K562 (cell line): ENCODE measurements around the gene UQCR11. TPM values are rescaled to one million over a fixed set of nuclear protein-coding genes. Genes with fewer than 3 reads are reported as not detected.

Experiments used
- ATAC-seq: fragments of 200-7000 bp; cut with Tn5 transposase; 3 replicates; pipeline ENCODE4 v1.9.1; 2020; ENCODE audit warnings: moderate library complexity
- BruUV-seq: library from RNA; stranded (reverse); fragments of 400-500 nt; replicated peaks from 2 replicates; lab custom pipeline; 2021; lab: Mats Ljungman, UMichigan
- CTCF ChIA-PET: fragments of 300-600 bp; formaldehyde crosslinking; extraction: SDS; loops from one replicate; lab custom pipeline; 2021; ENCODE audit warnings: low intra/inter-chr PET ratio; lab: Yijun Ruan, JAX
- POLR2A ChIA-PET: fragments of 300-600, 350-650 bp; sonication (Branson Sonifier 250); formaldehyde crosslinking; extraction: SDS; loops from one replicate; lab custom pipeline; 2021; ENCODE audit warnings: antibody characterized with exemption, inconsistent platforms; lab: Yijun Ruan, JAX
- DNase-seq, 4 experiments: peaks; one replicate each; pipeline versions ENCODE4 v3.0.0 to v3.0.0-alpha.2; 2011 to 2018; ENCODE audit warnings: low spot score in 3 of 4, mixed read lengths in 3 of 4; ENCODE audit errors: extremely low read depth in 1 of 4
- FAIRE-seq: peaks from 2 replicates; lab custom pipeline; 2011; peaks lifted over from hg19 to GRCh38; lab: Jason Lieb, UNC
- H2AFZ ChIP-seq: 2 replicates; pipeline ENCODE4 v1.6.0; 2011; ENCODE audit warnings: low read depth, low read length, control low read depth, inconsistent platforms
- H3K27ac ChIP-seq: fragments of 200-600 bp; 3 replicates; pipeline ENCODE4 v1.8.0; 2011; ENCODE audit warnings: low read depth, mild to moderate bottlenecking, control low read depth, inconsistent platforms, low read length, moderate library complexity, mixed read lengths; ENCODE audit errors: extremely low read depth
- H3K27me3 ChIP-seq, 2 experiments: fragments of 300-600 bp in 1 of 2; 2 replicates in 1 of 2; 3 replicates in 1 of 2; pipeline versions ENCODE4 v1.6.0 to v1.8.0; 2011; ENCODE audit warnings: inconsistent platforms in 2 of 2, low read length in 2 of 2, mild to moderate bottlenecking in 1 of 2, mixed read lengths in 1 of 2, moderate library complexity in 1 of 2; ENCODE audit not compliant: control insufficient read depth in 2 of 2, insufficient read depth in 2 of 2
- H3K36me3 ChIP-seq: fragments of 300-600 bp; 3 replicates; pipeline ENCODE4 v1.8.0; 2011; ENCODE audit warnings: mild to moderate bottlenecking, low read length, inconsistent platforms; ENCODE audit not compliant: control insufficient read depth, insufficient read depth
- H3K4me1 ChIP-seq, 2 experiments: fragments of 200-600 bp in 1 of 2; replicated peaks in 1 of 2; 2 replicates in 1 of 2; 3 replicates in 1 of 2; pipeline versions ENCODE4 v1.5.1 to v1.8.0; 2011; ENCODE audit warnings: inconsistent platforms in 2 of 2, low read length in 2 of 2, mild to moderate bottlenecking in 1 of 2, mixed read lengths in 1 of 2, moderate library complexity in 1 of 2; ENCODE audit not compliant: control insufficient read depth in 2 of 2, insufficient read depth in 2 of 2
- H3K4me2 ChIP-seq: 2 replicates; pipeline ENCODE4 v1.6.1; 2011; ENCODE audit warnings: low read length, control low read depth, inconsistent platforms, mixed read lengths; ENCODE audit not compliant: insufficient read depth
- H3K4me3 ChIP-seq: fragments of 200-600 bp; sonication (generic), shearing (Covaris generic); 2 replicates; pipeline ENCODE4 v1.5.1; 2016; ENCODE audit warnings: control low read depth, inconsistent platforms
- H3K79me2 ChIP-seq: fragments of 200-600 bp; 3 replicates; pipeline ENCODE4 v1.8.0; 2011; ENCODE audit warnings: low read length, inconsistent platforms; ENCODE audit not compliant: control insufficient read depth, insufficient read depth
- H3K9ac ChIP-seq, 2 experiments: 2 replicates each; pipeline versions ENCODE4 v1.6.0 to v1.6.1; 2011; ENCODE audit warnings: low read depth in 2 of 2, low read length in 2 of 2, control low read depth in 1 of 2, inconsistent platforms in 1 of 2, mild to moderate bottlenecking in 1 of 2, mixed read lengths in 1 of 2; ENCODE audit not compliant: insufficient read depth in 1 of 2
- H3K9me1 ChIP-seq: one replicate; pipeline ENCODE4 v1.6.0; 2011; ENCODE audit warnings: inconsistent platforms, mild to moderate bottlenecking, low read length, moderate library complexity; ENCODE audit not compliant: control insufficient read depth, insufficient read depth
- H3K9me3 ChIP-seq: replicated peaks from 2 replicates; pipeline ENCODE4 v1.5.1; 2011; ENCODE audit warnings: low read depth, low read length, inconsistent platforms; ENCODE audit not compliant: control insufficient read depth, insufficient read depth
- H4K20me1 ChIP-seq: replicated peaks from 2 replicates; pipeline ENCODE4 v1.6.1; 2011; ENCODE audit warnings: low read length, inconsistent platforms, mixed read lengths; ENCODE audit not compliant: control insufficient read depth, insufficient read depth
- ATF1 ChIP-seq, 2 experiments: fragments of 450-650 bp in 1 of 2; IDR thresholded peaks; 2 replicates each; pipeline ENCODE4 v1.6.1; 2016; ENCODE audit warnings: missing compliant biosample characterization in 1 of 2, missing genetic modification characterization in 1 of 2
- ATF6 ChIP-seq: sonication (generic); formaldehyde crosslinking; IDR thresholded peaks from 2 replicates; pipeline ENCODE4 v1.4.0; 2020; ENCODE audit warnings: mild to moderate bottlenecking, missing genetic modification reagents
- CHD1 ChIP-seq: fragments of 200-600 bp; sonication (generic); IDR thresholded peaks from one replicate; pipeline ENCODE4 v1.6.1; 2012; ENCODE audit warnings: mild to moderate bottlenecking, moderate library complexity, low read length, inconsistent platforms
- ETS1 ChIP-seq: conservative IDR thresholded peaks from 2 replicates; pipeline ENCODE4 v1.6.1; 2011; ENCODE audit warnings: low read depth, mild to moderate bottlenecking, low read length; ENCODE audit not compliant: control insufficient read depth
- NONO ChIP-seq, 2 experiments: fragments of 200-400 bp in 1 of 2; fragments of 450-650 bp in 1 of 2; formaldehyde crosslinking in 1 of 2; IDR thresholded peaks; 2 replicates each; pipeline ENCODE4 v1.6.1; 2017; ENCODE audit warnings: low read depth in 2 of 2, mild to moderate bottlenecking in 2 of 2, moderate library complexity in 2 of 2, low read length in 1 of 2
- NR3C1 ChIP-seq: sonication (generic); formaldehyde crosslinking; IDR thresholded peaks from 2 replicates; pipeline ENCODE4 v1.8.1; 2022; ENCODE audit warnings: missing genetic modification reagents
- NRF1 ChIP-seq, 2 experiments: fragments of 450-650 bp; IDR thresholded peaks in 1 of 2; conservative IDR thresholded peaks in 1 of 2; 2 replicates each; pipeline ENCODE4 v1.6.1; 2014; ENCODE audit warnings: mild to moderate bottlenecking in 2 of 2
- RB1 ChIP-seq: fragments of 450-650 bp; IDR thresholded peaks from 2 replicates; pipeline ENCODE4 v1.6.1; 2017; ENCODE audit warnings: low read depth, mild to moderate bottlenecking
- SIN3A ChIP-seq, 2 experiments: fragments of 150-350 bp in 1 of 2; IDR thresholded peaks; 2 replicates each; pipeline ENCODE4 v1.6.1; 2011 to 2016; ENCODE audit warnings: borderline replicate concordance in 2 of 2, low read depth in 2 of 2, low read length in 2 of 2, mild to moderate bottlenecking in 2 of 2, moderate library complexity in 2 of 2; ENCODE audit not compliant: control insufficient read depth in 1 of 2
- TARDBP ChIP-seq: fragments of 450-650 bp; IDR thresholded peaks from 2 replicates; pipeline ENCODE4 v1.6.1; 2016
- UBTF ChIP-seq, 2 experiments: IDR thresholded peaks; 2 replicates each; pipeline ENCODE4 v1.6.1; 2012; ENCODE audit warnings: improper control_type of control experiment in 2 of 2, low read depth in 2 of 2, low read length in 2 of 2, borderline replicate concordance in 1 of 2
- VEZF1 ChIP-seq: fragments of 200-800 bp; sonication (Bioruptor generic); IDR thresholded peaks from 2 replicates; pipeline ENCODE4 v1.6.1; 2017; ENCODE audit warnings: missing genetic modification characterization, missing compliant biosample characterization
- WGBS: fragments of 100-300 bp; shearing (Covaris generic); methylation state at CpG from one replicate; pipeline ENCODE4 v1.1.6; 2016; ENCODE audit warnings: low coverage, mixed read lengths; ENCODE audit not compliant: insufficient coverage; ENCODE audit errors: missing lambda C conversion rate; 5-methylcytosine and 5-hydroxymethylcytosine counted together
- in situ Hi-C: fragments of 300-500 bp; cut with MboI; formaldehyde crosslinking; loops from 4 replicates; pipeline ENCODE4 v1.15.0; 2018; ENCODE audit warnings: inconsistent platforms, mixed read lengths
- intact Hi-C: fragments of 100-400 bp; cut with micrococcal nuclease; formaldehyde crosslinking; loops from 2 replicates; pipeline ENCODE4 v1.14.2; 2022
- polyA plus RNA-seq, 8 experiments: library from polyadenylated mRNA; depleted of rRNA in 4 of 8; stranded (reverse) in 5 of 8; unstranded in 3 of 8; fragments of >200 nt; fragmentation: Nextera tagmentation in 2 of 8; fragmentation: Illumina TruSeq in 1 of 8; extraction: Ambion mirVana in 2 of 8; extraction: Trizol in 1 of 8; gene quantifications; 2 replicates each; pipeline versions ENCODE4 v1.2.1 to v1.2.3, GENCODE V29; 2011 to 2014; ENCODE audit warnings: inconsistent platforms in 1 of 8, missing spikeins in 1 of 8
- total RNA-seq, 7 experiments: library from RNA; depleted of rRNA in 6 of 7; stranded (reverse); fragments of >200 nt in 6 of 7; fragmentation: Illumina TruSeq in 2 of 7; extraction: Trizol in 2 of 7; gene quantifications; 2 replicates each; pipeline versions ENCODE4 v1.2.1 to v1.2.3, GENCODE V29; 2011 to 2021; ENCODE audit warnings: low replicate concordance in 1 of 7

The UQCR11 gene
- total and polyA plus RNA-seq, 9 of the 15 experiments (the other 6 are each of a cell fraction or from before 2014, with no cell fraction given), result 57.6 to 394 (median 259) TPM

- no peak overlapping the region for H2AFZ ChIP-seq
- in situ Hi-C loops (no loop called here), intact Hi-C loops (no loop called here)
- no peaks in the 10 kb centered on the region for H3K9me3 ChIP-seq
- H3K4me3 ChIP-seq, result peak overlapping the region; percentile 50
- peak overlapping the region; percentile 71; the same call in 1 of the 2 replicates for H3K4me2 ChIP-seq
- no peaks in the 10 kb centered on the region for H3K36me3 ChIP-seq
- no peaks in the 10 kb centered on the region for H3K9me1 ChIP-seq
- 1% methylated on average over 20 of the region's 108 CpGs for WGBS
- H3K27me3 ChIP-seq, result no peaks in the 10 kb centered on the region
- ChIA-PET POLR2A (interaction anchor here (0.6 kb wide), 1 partner anchor 39 kb away, joined by 3 read pairs; no protein-coding TSS in a partner anchor), CTCF (no interaction called here)
- H3K27ac ChIP-seq, result peak overlapping the region; percentile 54; the same call in 1 of the 3 replicates
- peak overlapping the region in 1 of 2 experiments; percentile 92; a peak in 3 of 4 replicates for H3K9ac ChIP-seq
- peaks cover 32% of the 10 kb centered on the region for H3K79me2 ChIP-seq
- peak; percentile 70 for ATAC-seq
- FAIRE-seq, result no peak
- peak; percentile 47 to 56 (median 52) for DNase-seq
- no TSS peak for BruUV-seq
- H4K20me1 ChIP-seq, result peaks cover 5% of the 10 kb centered on the region
- peaks cover 6 to 44% of the 10 kb centered on the region in 2 experiments for H3K4me1 ChIP-seq
- TF ChIP-seq TARDBP, result 0 out of 2 replicates have a peak, but pooled peaks have one; percentile 53
- 0 out of 2 replicates have a peak, but pooled peaks have one; percentile 3 for TF ChIP-seq ETS1
- no peak for TF ChIP-seq ATF1 (CRISPR knock-in tag; IDR thresholded peaks at IDR 0.05)
- no peak for TF ChIP-seq ATF1 (tag; IDR thresholded peaks at IDR 0.05)
- peak; percentile 46; the same call in 1 of the 2 replicates for TF ChIP-seq VEZF1
- TF ChIP-seq UBTF (IDR thresholded peaks at IDR 0.05; ENCODE audit: borderline replicate concordance in 1 of 2, low read depth in 2 of 2, low read length in 2 of 2), result peak; percentile 37 to 90; a peak in 2 of 4 replicates
- peak in 1 of 2 experiments; percentile 24; a peak in 1 of 4 replicates for TF ChIP-seq SIN3A (IDR thresholded peaks at IDR 0.05; ENCODE audit: borderline replicate concordance in 2 of 2, control insufficient read depth in 1 of 2, low read depth in 2 of 2, low read length in 2 of 2)
- TF ChIP-seq ATF6 (CRISPR knock-in tag), result no peak
- TF ChIP-seq RB1, result peak; percentile 39; the same call in 1 of the 2 replicates
- peak in 1 of 2 experiments; percentile 26; a peak in 1 of 4 replicates for TF ChIP-seq NONO (IDR thresholded peaks at IDR 0.05; ENCODE audit: low read depth in 2 of 2, low read length in 1 of 2)
- TF ChIP-seq CHD1, result peak; percentile 58
- TF ChIP-seq NR3C1 (CRISPR knock-in tag), result no peak
- peak in 1 of 2 experiments; percentile 27; a peak in 2 of 4 replicates for TF ChIP-seq NRF1 (conservative IDR thresholded peaks at IDR 0.05 in 1 of 2, IDR thresholded peaks at IDR 0.05 in 1 of 2)
Observed at GRCh38 chr19:1567116-1567847, 38.0 kb downstream of the UQCR11 start.
